Ovary (tissue), 3 donors: ENCODE measurements around the gene FBRS.

Experiments
- CTCF ChIP-seq, 3 donors: fragments of 450-650 bp in 2 of 3; fragments of 200-600 bp in 1 of 3; IDR thresholded peaks; one replicate each; pipeline versions ENCODE4 v1.5.1 to v1.8.0; 2016 to 2022; ENCODE audit warnings: antibody characterized with exemption in 3 of 3, mild to moderate bottlenecking in 1 of 3
- EP300 ChIP-seq: sonication (generic); formaldehyde crosslinking; IDR thresholded peaks from one replicate; pipeline ENCODE4 v1.6.1; 2017; ENCODE audit warnings: antibody characterized with exemption
- POLR2A ChIP-seq: fragments of 450-650 bp; IDR thresholded peaks from one replicate; pipeline ENCODE4 v1.6.1; 2017; ENCODE audit warnings: antibody characterized with exemption, mild to moderate bottlenecking, moderate library complexity
- donor health status: DM: no; HTN: no; CAD: no.

DNA sequence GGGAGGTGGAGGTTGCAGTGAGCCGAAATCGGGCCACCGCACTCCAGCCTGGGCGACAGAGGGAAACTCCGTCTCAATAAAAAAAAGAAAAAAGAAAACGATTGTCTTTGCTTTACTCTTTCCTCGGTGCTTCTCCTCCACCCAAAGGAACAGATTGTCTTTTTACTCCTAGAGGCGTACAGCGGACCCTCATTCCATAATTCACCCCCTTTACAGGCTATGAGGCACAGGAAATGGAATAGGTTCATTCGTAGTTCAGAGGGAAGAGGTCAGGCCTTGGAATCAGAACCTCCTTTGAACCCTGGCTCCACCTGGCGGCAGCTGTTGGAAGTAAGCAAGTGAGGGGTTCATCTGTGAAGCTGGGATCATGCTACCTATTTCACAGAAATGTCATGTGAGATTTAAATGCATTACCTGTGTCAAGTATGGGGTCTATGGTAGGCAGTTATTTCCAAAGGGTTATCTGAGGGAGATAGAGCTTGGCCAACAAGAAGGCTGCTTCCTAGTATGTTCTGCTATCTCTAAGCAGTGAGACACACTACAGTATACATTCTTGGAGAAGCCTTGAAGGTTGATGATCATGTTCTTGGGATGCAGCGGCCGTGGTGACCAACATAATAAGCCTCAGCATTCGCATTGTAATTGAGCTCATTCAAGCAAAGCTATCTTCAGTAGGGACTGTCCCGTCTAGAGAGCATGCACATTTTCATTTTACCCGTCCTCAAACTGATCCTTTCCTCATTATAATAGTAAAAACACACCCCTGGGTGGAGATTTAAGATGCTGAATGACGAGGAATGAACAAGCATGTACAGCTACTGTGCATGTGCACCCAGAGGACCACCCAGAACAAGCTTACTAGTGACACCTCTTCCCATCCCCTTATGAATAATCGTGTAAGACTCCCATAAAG lies 29.3 kb upstream of the FBRS start:
- peak; percentile 69 to 85 (median 79) for TF ChIP-seq CTCF (IDR thresholded peaks at IDR 0.05)
- TF ChIP-seq EP300 = no peak
- no peak for TF ChIP-seq POLR2A
